Measurements from ENCODE around the gene MMP19. TPM values are rescaled to one million over a fixed set of nuclear protein-coding genes. Genes with fewer than 3 reads are reported as not detected.

Gene MMP19
- total RNA-seq, 2 donors from 2014 or later = 0.40 to 2.1 TPM

GRCh38 chr12:55861396-55861795, 18.7 kb upstream of the MMP19 start:
- Histone ChIP-seq H3K9me3 (ENCODE audit: control insufficient read depth, low read length) (peaks cover 10% of the 10 kb centered on the region), H3K27me3 (ENCODE audit: control insufficient read depth, insufficient read depth, low read length, poor library complexity, severe bottlenecking) (no peaks in the 10 kb centered on the region), H3K9ac (ENCODE audit: extremely low read depth, low read length, poor library complexity, severe bottlenecking) (no peak overlapping the region), H3K27ac (ENCODE audit: low read depth, low read length) (no peak overlapping the region), H3K36me3 (ENCODE audit: control insufficient read depth, insufficient read depth, low read length) (no peaks in the 10 kb centered on the region), H3K4me3 (ENCODE audit: low read length) (no peak overlapping the region), H3K4me1 (ENCODE audit: control insufficient read depth, insufficient read depth, low read length) (no peaks in the 10 kb centered on the region)
- WGBS, 2 experiments (ENCODE audit: insufficient coverage in 1 of 2, insufficient read length in 1 of 2) = 88 to 94% methylated on average over 8 of the region's 8 CpGs
- Mint-ChIP-seq H3K27ac (no peak overlapping the region), H3K27me3 (ENCODE audit: insufficient read depth) (no peaks in the 10 kb centered on the region), H3K9me3 (peaks cover 17% of the 10 kb centered on the region), H3K36me3 (ENCODE audit: low read depth) (no peaks in the 10 kb centered on the region), H3K4me3 (no peak overlapping the region), H3K4me1 (no peaks in the 10 kb centered on the region)
- TF ChIP-seq CTCF (conservative IDR thresholded peaks at IDR 0.05) = no peak
- DNase-seq = no peak

- Mint-ChIP-seq H3K27me3 (ENCODE audit: insufficient read depth) (peaks cover 8% of the 10 kb centered on the region), H3K27ac (no peak overlapping the region), H3K9me3 (no peaks in the 10 kb centered on the region), H3K4me1 (peaks cover 9% of the 10 kb centered on the region), H3K36me3 (ENCODE audit: low read depth) (no peaks in the 10 kb centered on the region), H3K4me3 (no peak overlapping the region)
- no peak for DNase-seq
- no peak overlapping the region for H3K4me3 ChIP-seq (ENCODE audit: low read length)
- H3K36me3 ChIP-seq (ENCODE audit: control insufficient read depth, insufficient read depth, low read length) = no peaks in the 10 kb centered on the region
- peaks cover 8% of the 10 kb centered on the region for H3K4me1 ChIP-seq (ENCODE audit: control insufficient read depth, insufficient read depth, low read length)
- TF ChIP-seq CTCF (conservative IDR thresholded peaks at IDR 0.05) = no peak
- H3K9ac ChIP-seq (ENCODE audit: extremely low read depth, low read length, poor library complexity, severe bottlenecking) = no peak overlapping the region
- no peaks in the 10 kb centered on the region for H3K9me3 ChIP-seq (ENCODE audit: control insufficient read depth, low read length)
- no peak overlapping the region for H3K27ac ChIP-seq (ENCODE audit: low read depth, low read length)
- no peaks in the 10 kb centered on the region for H3K27me3 ChIP-seq (ENCODE audit: control insufficient read depth, insufficient read depth, low read length, poor library complexity, severe bottlenecking)
- 100% methylated on average over 1 of the region's 1 CpG; no CpG with 5 or more reads in 1 of the 2 experiments for WGBS, 2 experiments (ENCODE audit: insufficient coverage in 1 of 2, insufficient read length in 1 of 2)
These were observed 10.0 kb upstream of the MMP19 start for GRCh38 chr12:55852740-55853139.

- H3K36me3 Mint-ChIP-seq (ENCODE audit: low read depth) = no peaks in the 10 kb centered on the region
- H3K9me3 Mint-ChIP-seq = no peaks in the 10 kb centered on the region
- no peak for TF ChIP-seq CTCF (conservative IDR thresholded peaks at IDR 0.05)
- Histone ChIP-seq H3K9me3 (ENCODE audit: control insufficient read depth, low read length) (no peaks in the 10 kb centered on the region), H3K4me1 (ENCODE audit: control insufficient read depth, insufficient read depth, low read length) (peaks cover 8% of the 10 kb centered on the region), H3K27ac (ENCODE audit: low read depth, low read length) (no peak overlapping the region), H3K9ac (ENCODE audit: extremely low read depth, low read length, poor library complexity, severe bottlenecking) (no peak overlapping the region), H3K27me3 (ENCODE audit: control insufficient read depth, insufficient read depth, low read length, poor library complexity, severe bottlenecking) (no peaks in the 10 kb centered on the region), H3K4me3 (ENCODE audit: low read length) (no peak overlapping the region), H3K36me3 (ENCODE audit: control insufficient read depth, insufficient read depth, low read length) (no peaks in the 10 kb centered on the region)
- H3K4me3 Mint-ChIP-seq = no peak overlapping the region
- H3K27ac Mint-ChIP-seq = no peak overlapping the region
- no peak for DNase-seq
- peaks cover 9% of the 10 kb centered on the region for H3K4me1 Mint-ChIP-seq
- H3K27me3 Mint-ChIP-seq (ENCODE audit: insufficient read depth) = peaks cover 8% of the 10 kb centered on the region
- WGBS, 2 experiments (ENCODE audit: insufficient coverage in 1 of 2, insufficient read length in 1 of 2) = 87% methylated on average over 3 of the region's 3 CpGs
These were observed 8.2 kb upstream of the MMP19 start for GRCh38 chr12:55850893-55851292.
